CD4-positive, alpha-beta T cell (primary cell): Measurements from ENCODE around the gene ADARB2. TPM values are rescaled to one million over a fixed set of nuclear protein-coding genes. Genes with fewer than 3 reads are reported as not detected.

Experiments used
- ATAC-seq: fragments of 200-7000 bp; cut with Tn5 transposase; one replicate; pipeline ENCODE4 v1.10.0; 2022; ENCODE audit warnings: mild to moderate bottlenecking; ENCODE audit not compliant: poor library complexity
- CTCF ChIA-PET: fragments of 350-600 bp; sonication (Branson Sonifier 250); formaldehyde crosslinking; loops from one replicate; lab custom pipeline; 2021; ENCODE audit warnings: antibody characterized with exemption, inconsistent platforms; lab: Charles Lee
- POLR2A ChIA-PET: fragments of 350-600 bp; sonication (Branson Sonifier 250); formaldehyde crosslinking; loops from one replicate; lab custom pipeline; 2021; ENCODE audit warnings: antibody characterized with exemption, inconsistent platforms; lab: Charles Lee
- DNase-seq, 14 experiments: peaks; one replicate each; pipeline ENCODE4 v3.0.0-alpha.2; 2013 to 2020; ENCODE audit warnings: mixed read lengths in 2 of 14
- H3K27ac ChIP-seq, 2 donors: one replicate each; pipeline versions ENCODE4 v1.5.1 to v1.7.0; 2013; ENCODE audit warnings: low read length in 2 of 2, low read depth in 1 of 2, mild to moderate bottlenecking in 1 of 2
- H3K27me3 ChIP-seq, 2 experiments: 1 replicate in 1 of 2; 2 replicates in 1 of 2; pipeline versions ENCODE4 v1.6.1 to v1.7.0; 2013; ENCODE audit warnings: low read length in 2 of 2, control low read depth in 1 of 2, mild to moderate bottlenecking in 1 of 2, moderate library complexity in 1 of 2; ENCODE audit not compliant: insufficient read depth in 2 of 2, control insufficient read depth in 1 of 2
- H3K36me3 ChIP-seq: one replicate; pipeline ENCODE4 v1.6.1; 2013; ENCODE audit warnings: low read length, control low read depth; ENCODE audit not compliant: insufficient read depth
- H3K4me1 ChIP-seq: one replicate; pipeline ENCODE4 v1.6.1; 2013; ENCODE audit warnings: low read length, control low read depth; ENCODE audit not compliant: insufficient read depth
- H3K4me3 ChIP-seq: one replicate; pipeline ENCODE4 v1.5.1; 2013; ENCODE audit warnings: mild to moderate bottlenecking, low read length, moderate library complexity
- H3K9me3 ChIP-seq, 2 experiments: 1 replicate in 1 of 2; 2 replicates in 1 of 2; pipeline versions ENCODE4 v1.6.1 to v1.7.0; 2013; ENCODE audit warnings: low read length in 2 of 2, mild to moderate bottlenecking in 2 of 2, control low read depth in 1 of 2, moderate library complexity in 1 of 2; ENCODE audit not compliant: control insufficient read depth in 1 of 2, insufficient read depth in 1 of 2
- H3K27ac Mint-ChIP-seq: one replicate; pipeline ENCODE4 v1.8.0; 2020; ENCODE audit warnings: mixed read lengths
- H3K27me3 Mint-ChIP-seq: one replicate; pipeline ENCODE4 v1.8.0; 2021; ENCODE audit warnings: mixed read lengths
- H3K36me3 Mint-ChIP-seq: one replicate; pipeline ENCODE4 v1.8.0; 2021; ENCODE audit warnings: low read depth, mixed read lengths
- H3K4me1 Mint-ChIP-seq: one replicate; pipeline ENCODE4 v1.8.0; 2021; ENCODE audit warnings: low read depth, mixed read lengths
- H3K4me3 Mint-ChIP-seq: one replicate; pipeline ENCODE4 v1.8.0; 2020; ENCODE audit warnings: mild to moderate bottlenecking, mixed read lengths
- H3K9me3 Mint-ChIP-seq: one replicate; pipeline ENCODE4 v1.8.0; 2020; ENCODE audit warnings: mixed read lengths
- CTCF ChIP-seq: fragments of 200-600 bp; IDR thresholded peaks from one replicate; pipeline ENCODE4 v1.8.0; 2022; ENCODE audit warnings: antibody characterized with exemption, mild to moderate bottlenecking
- intact Hi-C, 2 experiments: fragments of 100-400 bp; cut with DNase I in 1 of 2; cut with micrococcal nuclease in 1 of 2; formaldehyde crosslinking; loops; one replicate each; pipeline versions ENCODE4 v1.15.1 to v1.9.0; 2023 to 2025; cut with DNase I, micrococcal nuclease
- total RNA-seq, 174 experiments: library from RNA in 2 of 174; stranded (reverse) in 2 of 174; gene quantifications; one replicate each; pipeline ENCODE4 v1.2.3 and lab custom pipeline; 2021 to 2026

Gene ADARB2
- total RNA-seq, 2 experiments from 2014 or later, result 0.14 TPM; not detected in 1

GRCh38 chr10:1561731-1562337 is 175.5 kb downstream of the ADARB2 start:
- no peak overlapping the region for H3K27ac Mint-ChIP-seq
- H3K9me3 ChIP-seq, result peaks cover 0 to 7% of the 10 kb centered on the region in 2 experiments
- no peak overlapping the region for H3K4me3 Mint-ChIP-seq
- CTCF ChIA-PET, result no interaction called here
- TF ChIP-seq CTCF, result no peak
- H3K36me3 Mint-ChIP-seq, result no peaks in the 10 kb centered on the region
- H3K27me3 ChIP-seq, result no peaks in the 10 kb centered on the region
- H3K4me1 Mint-ChIP-seq, result no peaks in the 10 kb centered on the region
- H3K9me3 Mint-ChIP-seq, result no peaks in the 10 kb centered on the region
- H3K36me3 ChIP-seq, result no peaks in the 10 kb centered on the region
- ATAC-seq (no peak), DNase-seq (no peak)
- intact Hi-C loops, result no loop called here
- no peak overlapping the region for H3K4me3 ChIP-seq
- POLR2A ChIA-PET, result no interaction called here
- no peaks in the 10 kb centered on the region for H3K4me1 ChIP-seq
- no peak overlapping the region for H3K27ac ChIP-seq
- H3K27me3 Mint-ChIP-seq, result peaks cover 26% of the 10 kb centered on the region

GRCh38 chr10:1560535-1561192 is 176.7 kb downstream of the ADARB2 start:
- ChIA-PET CTCF (no interaction called here), POLR2A (no interaction called here)
- no peaks in the 10 kb centered on the region for H3K4me1 Mint-ChIP-seq
- Histone ChIP-seq H3K9me3 (peaks cover 0 to 7% of the 10 kb centered on the region in 2 experiments), H3K4me1 (no peaks in the 10 kb centered on the region), H3K27me3 (no peaks in the 10 kb centered on the region), H3K4me3 (no peak overlapping the region), H3K36me3 (no peaks in the 10 kb centered on the region), H3K27ac (no peak overlapping the region)
- no peak overlapping the region for H3K4me3 Mint-ChIP-seq
- H3K27ac Mint-ChIP-seq, result no peak overlapping the region
- DNase-seq (no peak), ATAC-seq (no peak)
- intact Hi-C loops, result no loop called here
- no peak for TF ChIP-seq CTCF
- H3K9me3 Mint-ChIP-seq, result no peaks in the 10 kb centered on the region
- H3K27me3 Mint-ChIP-seq, result peaks cover 27% of the 10 kb centered on the region
- H3K36me3 Mint-ChIP-seq, result no peaks in the 10 kb centered on the region

GRCh38 chr10:1559761-1560160 is 177.6 kb downstream of the ADARB2 start:
- Mint-ChIP-seq H3K36me3 (no peaks in the 10 kb centered on the region), H3K4me3 (no peak overlapping the region), H3K9me3 (no peaks in the 10 kb centered on the region), H3K27ac (no peak overlapping the region), H3K4me1 (no peaks in the 10 kb centered on the region), H3K27me3 (peaks cover 22% of the 10 kb centered on the region)
- ATAC-seq (no peak), DNase-seq (no peak)
- Histone ChIP-seq H3K27me3 (no peaks in the 10 kb centered on the region), H3K4me1 (no peaks in the 10 kb centered on the region), H3K27ac (no peak overlapping the region), H3K4me3 (no peak overlapping the region), H3K9me3 (peaks cover 0 to 7% of the 10 kb centered on the region in 2 experiments), H3K36me3 (no peaks in the 10 kb centered on the region)
- no peak for TF ChIP-seq CTCF
- CTCF ChIA-PET, result no interaction called here
- intact Hi-C loops, result no loop called here
- POLR2A ChIA-PET, result no interaction called here
